ENCODE data around the gene TPCN1.

DNA sequence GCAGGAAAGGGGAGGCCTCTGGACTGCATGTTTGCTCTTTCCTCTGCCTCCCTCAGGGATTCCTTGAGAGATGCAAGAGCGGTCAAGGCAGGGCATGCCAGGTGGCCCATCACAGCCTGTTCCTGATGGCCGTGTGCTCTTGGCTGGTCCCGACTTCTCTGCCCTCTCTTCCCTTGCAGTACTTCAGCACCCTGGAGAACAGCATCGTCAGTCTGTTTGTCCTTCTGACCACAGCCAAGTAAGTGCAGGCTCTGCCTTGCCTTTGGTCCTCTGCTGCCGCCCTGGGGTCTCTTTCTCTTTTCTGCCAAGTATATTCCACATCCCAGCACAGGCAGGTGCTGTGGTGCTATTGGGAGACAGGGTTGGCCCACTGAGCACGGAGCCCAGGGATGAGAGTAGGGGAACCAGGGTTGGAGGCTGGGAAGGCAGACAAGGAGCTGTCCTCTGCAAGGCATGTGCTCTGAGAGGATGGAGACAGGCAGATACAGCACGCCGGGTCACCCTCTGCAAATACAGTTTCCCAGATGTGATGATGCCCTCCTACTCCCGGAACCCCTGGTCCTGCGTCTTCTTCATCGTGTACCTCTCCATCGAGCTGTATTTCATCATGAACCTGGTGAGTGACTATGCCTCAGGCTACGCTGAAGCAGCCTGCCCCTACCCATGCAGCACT, 51.9 kb downstream of the TPCN1 start:
- no peak for TF ChIP-seq EZH2 (IDR thresholded peaks at IDR 0.05; ENCODE audit: low read length, unreplicated experiment)
- TF ChIP-seq, protein P1, sequence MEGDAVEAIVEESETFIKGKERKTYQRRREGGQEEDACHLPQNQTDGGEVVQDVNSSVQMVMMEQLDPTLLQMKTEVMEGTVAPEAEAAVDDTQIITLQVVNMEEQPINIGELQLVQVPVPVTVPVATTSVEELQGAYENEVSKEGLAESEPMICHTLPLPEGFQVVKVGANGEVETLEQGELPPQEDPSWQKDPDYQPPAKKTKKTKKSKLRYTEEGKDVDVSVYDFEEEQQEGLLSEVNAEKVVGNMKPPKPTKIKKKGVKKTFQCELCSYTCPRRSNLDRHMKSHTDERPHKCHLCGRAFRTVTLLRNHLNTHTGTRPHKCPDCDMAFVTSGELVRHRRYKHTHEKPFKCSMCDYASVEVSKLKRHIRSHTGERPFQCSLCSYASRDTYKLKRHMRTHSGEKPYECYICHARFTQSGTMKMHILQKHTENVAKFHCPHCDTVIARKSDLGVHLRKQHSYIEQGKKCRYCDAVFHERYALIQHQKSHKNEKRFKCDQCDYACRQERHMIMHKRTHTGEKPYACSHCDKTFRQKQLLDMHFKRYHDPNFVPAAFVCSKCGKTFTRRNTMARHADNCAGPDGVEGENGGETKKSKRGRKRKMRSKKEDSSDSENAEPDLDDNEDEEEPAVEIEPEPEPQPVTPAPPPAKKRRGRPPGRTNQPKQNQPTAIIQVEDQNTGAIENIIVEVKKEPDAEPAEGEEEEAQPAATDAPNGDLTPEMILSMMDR (conservative IDR thresholded peaks at IDR 0.05; ENCODE audit: low read depth, low read length), result no peak
- no peak for TF ChIP-seq EZH2phosphoT487 (IDR thresholded peaks at IDR 0.05; ENCODE audit: borderline replicate concordance, low read length)

All from PC-3 (cell line).